HG02678 (cell line): ENCODE data around the gene APOBEC4.
"Not testable (repeated sequence)": the region's sequence is repeated elsewhere in the genome, so short reads cannot be mapped to it uniquely, and the experiment has no call there.

Experiments used
- ATAC-seq: cut with Tn5 transposase; IDR thresholded peaks from one replicate; pipeline ENCODE4 v1.9.1; 2021; ENCODE audit warnings: mild to moderate bottlenecking, moderate library complexity; ENCODE audit not compliant: unreplicated experiment

Gene APOBEC4

GRCh38 chr1:183652547-183653461 is at the start of gene APOBEC4:
Gene APOBEC4, minus strand, starts transcription at chr1:183653316. Its CDS starts 4,535 bp downstream, at chr1:183648781.
- peak; percentile 22 for ATAC-seq

- ATAC-seq: no peak
These were observed 49.7 kb upstream of the APOBEC4 start for GRCh38 chr1:183702813-183703198.

GRCh38 chr1:183702087-183702812 is 49.1 kb upstream of the APOBEC4 start:
- ATAC-seq: no peak

GRCh38 chr1:183699616-183700160 is 46.6 kb upstream of the APOBEC4 start:
- ATAC-seq: no peak

- ATAC-seq: no peak
These were observed 44.9 kb upstream of the APOBEC4 start for GRCh38 chr1:183697814-183698590.

GRCh38 chr1:183696981-183697380 is 43.9 kb upstream of the APOBEC4 start:
- no peak for ATAC-seq

- no peak for ATAC-seq
These were observed 41.6 kb upstream of the APOBEC4 start for GRCh38 chr1:183694755-183695154.

GRCh38 chr1:183694066-183694465 is 41.0 kb upstream of the APOBEC4 start:
- ATAC-seq: no peak

GRCh38 chr1:183693521-183693920 is 40.4 kb upstream of the APOBEC4 start:
- no peak for ATAC-seq

- peak; percentile 58 for ATAC-seq
These were observed 36.7 kb upstream of the APOBEC4 start for GRCh38 chr1:183689762-183690204.

GRCh38 chr1:183688341-183689060 is 35.4 kb upstream of the APOBEC4 start:
- ATAC-seq: no peak

GRCh38 chr1:183687546-183688304 is 34.6 kb upstream of the APOBEC4 start:
- ATAC-seq: no peak

- ATAC-seq: no peak
These were observed 33.1 kb upstream of the APOBEC4 start for GRCh38 chr1:183686229-183686628.

GRCh38 chr1:183685112-183685713 is 32.1 kb upstream of the APOBEC4 start:
- ATAC-seq: no peak

GRCh38 chr1:183679363-183679762 is 26.2 kb upstream of the APOBEC4 start:
- not testable (repeated sequence) for ATAC-seq

GRCh38 chr1:183678819-183679218 is 25.7 kb upstream of the APOBEC4 start:
- ATAC-seq: no peak

- ATAC-seq: no peak
These were observed 23.6 kb upstream of the APOBEC4 start for GRCh38 chr1:183676586-183677189.

- no peak for ATAC-seq
These were observed 22.9 kb upstream of the APOBEC4 start for GRCh38 chr1:183675883-183676585.
